ENCODE measurements around the gene VPS39. TPM values are rescaled to one million over a fixed set of nuclear protein-coding genes. Genes with fewer than 3 reads are reported as not detected.

Gene VPS39
- total RNA-seq, 1 donor from 2014 or later: 66.9 TPM

DNA sequence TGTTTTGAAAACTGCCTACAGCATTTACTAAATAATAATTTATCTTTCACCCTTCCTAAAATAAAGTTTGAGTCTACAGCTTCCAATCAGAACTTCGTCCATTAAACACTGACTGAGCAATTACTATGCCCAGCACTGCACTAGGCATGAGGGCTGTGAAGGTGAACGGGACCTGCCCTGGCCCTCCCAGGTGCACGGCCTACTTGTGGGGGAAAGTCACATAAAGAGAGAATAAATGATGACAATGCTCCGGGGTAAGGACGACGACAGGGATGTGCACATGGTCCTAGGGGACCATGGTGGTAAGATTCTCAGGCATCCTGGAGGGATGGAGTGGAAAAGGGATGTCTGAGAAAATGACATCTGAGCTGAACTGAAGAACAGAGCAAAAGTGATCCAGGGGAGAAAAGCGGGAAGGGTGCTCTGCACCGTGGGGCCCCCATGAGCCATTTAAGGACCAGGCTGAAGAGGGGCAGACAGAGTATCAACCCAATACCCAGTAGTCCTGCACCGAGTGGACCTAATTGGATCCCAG is 63.2 kb downstream of the VPS39 start:
- Histone ChIP-seq H3K27ac (no peak overlapping the region), H3K4me2 (no peak overlapping the region), H3F3A (ENCODE audit: low read depth) (no peaks in the 10 kb centered on the region), H3K9me3 (ENCODE audit: low read depth) (no peaks in the 10 kb centered on the region), H3K27me3 (no peaks in the 10 kb centered on the region), H3K79me2 (ENCODE audit: low read depth) (no peaks in the 10 kb centered on the region), H3K4me1 (no peaks in the 10 kb centered on the region), H3K4me3 (no peak overlapping the region), H3K9ac (no peak overlapping the region), H3K36me3 (no peaks in the 10 kb centered on the region), H2AFZ (replicated peaks) (no peak overlapping the region), H4K20me1 (ENCODE audit: low read depth) (no peaks in the 10 kb centered on the region)
- H3K36me3 Mint-ChIP-seq: no peaks in the 10 kb centered on the region
- no peak overlapping the region for H3K27ac Mint-ChIP-seq
- no peak overlapping the region for H3K4me3 Mint-ChIP-seq
- peaks cover 12% of the 10 kb centered on the region for H3K27me3 Mint-ChIP-seq (ENCODE audit: insufficient read depth, low read depth)
- peaks cover 3% of the 10 kb centered on the region for H3K9me3 Mint-ChIP-seq
- H3K4me1 Mint-ChIP-seq: peaks cover 13% of the 10 kb centered on the region
- TF ChIP-seq EZH2 (IDR thresholded peaks at IDR 0.05): no peak
- no peak for TF ChIP-seq EZH2phosphoT487 (IDR thresholded peaks at IDR 0.05)
- TF ChIP-seq, protein P1, sequence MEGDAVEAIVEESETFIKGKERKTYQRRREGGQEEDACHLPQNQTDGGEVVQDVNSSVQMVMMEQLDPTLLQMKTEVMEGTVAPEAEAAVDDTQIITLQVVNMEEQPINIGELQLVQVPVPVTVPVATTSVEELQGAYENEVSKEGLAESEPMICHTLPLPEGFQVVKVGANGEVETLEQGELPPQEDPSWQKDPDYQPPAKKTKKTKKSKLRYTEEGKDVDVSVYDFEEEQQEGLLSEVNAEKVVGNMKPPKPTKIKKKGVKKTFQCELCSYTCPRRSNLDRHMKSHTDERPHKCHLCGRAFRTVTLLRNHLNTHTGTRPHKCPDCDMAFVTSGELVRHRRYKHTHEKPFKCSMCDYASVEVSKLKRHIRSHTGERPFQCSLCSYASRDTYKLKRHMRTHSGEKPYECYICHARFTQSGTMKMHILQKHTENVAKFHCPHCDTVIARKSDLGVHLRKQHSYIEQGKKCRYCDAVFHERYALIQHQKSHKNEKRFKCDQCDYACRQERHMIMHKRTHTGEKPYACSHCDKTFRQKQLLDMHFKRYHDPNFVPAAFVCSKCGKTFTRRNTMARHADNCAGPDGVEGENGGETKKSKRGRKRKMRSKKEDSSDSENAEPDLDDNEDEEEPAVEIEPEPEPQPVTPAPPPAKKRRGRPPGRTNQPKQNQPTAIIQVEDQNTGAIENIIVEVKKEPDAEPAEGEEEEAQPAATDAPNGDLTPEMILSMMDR (IDR thresholded peaks at IDR 0.05): no peak
- DNase-seq (ENCODE audit: low spot score): no peak

DNA sequence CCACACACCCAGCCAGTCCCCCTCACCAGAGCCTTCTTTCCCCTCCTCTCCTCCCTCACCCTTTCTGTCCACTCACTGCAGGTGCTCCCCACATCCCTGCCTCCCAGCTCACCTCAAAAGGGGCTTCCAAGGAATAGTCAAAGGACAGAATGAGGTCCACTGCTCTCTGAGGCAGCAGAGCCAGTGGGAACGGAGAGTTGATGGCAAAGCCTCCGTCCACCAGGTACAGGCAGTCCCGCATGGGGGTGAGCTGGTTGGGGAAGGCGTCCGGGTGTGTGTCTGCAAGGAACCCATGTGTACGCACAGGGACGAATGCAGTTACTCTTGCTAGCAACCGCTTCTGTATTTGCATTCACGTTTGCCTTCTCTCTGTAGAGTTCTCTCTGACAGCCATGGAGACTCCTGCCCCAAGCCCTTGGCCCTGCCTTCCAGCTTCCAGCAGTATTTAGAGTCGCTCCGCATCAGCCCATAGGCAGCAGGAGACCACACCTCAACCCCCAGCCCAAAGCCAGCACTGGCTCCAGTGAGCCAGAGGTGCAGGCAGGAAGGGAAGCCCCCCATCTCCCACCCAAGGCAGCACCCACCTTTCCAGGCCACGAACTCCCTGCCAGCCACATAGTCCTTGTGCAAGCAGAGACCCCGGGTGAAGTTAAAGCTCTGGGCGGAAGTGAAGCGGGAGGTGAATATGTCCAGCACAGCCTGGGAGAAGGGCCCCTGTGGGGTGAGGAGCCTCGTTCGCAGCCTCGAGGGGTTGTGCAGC is 64.1 kb downstream of the VPS39 start:
- Mint-ChIP-seq H3K36me3 (no peaks in the 10 kb centered on the region), H3K4me1 (peaks cover 13% of the 10 kb centered on the region), H3K4me3 (no peak overlapping the region), H3K9me3 (peaks cover 11% of the 10 kb centered on the region), H3K27me3 (ENCODE audit: insufficient read depth, low read depth) (peaks cover 12% of the 10 kb centered on the region), H3K27ac (no peak overlapping the region)
- Histone ChIP-seq H3K9ac (no peak overlapping the region), H3K36me3 (no peaks in the 10 kb centered on the region), H2AFZ (replicated peaks) (no peak overlapping the region), H3K4me3 (no peak overlapping the region), H3K9me3 (ENCODE audit: low read depth) (no peaks in the 10 kb centered on the region), H3F3A (ENCODE audit: low read depth) (no peaks in the 10 kb centered on the region), H3K27me3 (no peaks in the 10 kb centered on the region), H3K27ac (no peak overlapping the region), H3K79me2 (ENCODE audit: low read depth) (no peaks in the 10 kb centered on the region), H3K4me2 (no peak overlapping the region), H4K20me1 (ENCODE audit: low read depth) (no peaks in the 10 kb centered on the region), H3K4me1 (no peaks in the 10 kb centered on the region)
- TF ChIP-seq EZH2phosphoT487 (IDR thresholded peaks at IDR 0.05) (no peak), EZH2 (IDR thresholded peaks at IDR 0.05) (no peak)
- TF ChIP-seq, protein P1 (IDR thresholded peaks at IDR 0.05): no peak
- no peak for DNase-seq (ENCODE audit: low spot score)

DNA sequence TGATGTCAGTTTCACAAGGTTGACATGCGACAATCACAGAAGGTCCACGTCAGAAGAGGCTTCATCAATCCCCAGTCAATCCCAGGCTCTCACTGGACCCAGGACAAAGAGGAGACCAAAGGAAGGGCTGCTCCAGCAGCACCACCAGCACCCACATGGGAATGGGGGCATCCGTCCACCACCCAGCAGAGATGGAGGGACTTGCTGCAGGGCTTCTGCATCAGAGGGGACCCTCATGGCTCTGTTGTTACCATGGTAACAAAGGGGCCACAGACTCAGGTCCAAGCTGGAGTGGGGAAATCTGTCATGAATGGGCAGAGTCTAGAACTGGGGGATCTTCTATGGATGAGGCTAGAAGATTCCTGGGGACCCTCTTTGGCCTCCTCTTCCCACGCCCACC is 64.7 kb downstream of the VPS39 start:
- Mint-ChIP-seq H3K36me3 (no peaks in the 10 kb centered on the region), H3K27me3 (ENCODE audit: insufficient read depth, low read depth) (peaks cover 9% of the 10 kb centered on the region), H3K4me3 (no peak overlapping the region), H3K9me3 (peaks cover 11% of the 10 kb centered on the region), H3K27ac (peak overlapping the region; percentile 85), H3K4me1 (peaks cover 9% of the 10 kb centered on the region)
- Histone ChIP-seq H3K27ac (no peak overlapping the region), H3F3A (ENCODE audit: low read depth) (no peaks in the 10 kb centered on the region), H3K9ac (no peak overlapping the region), H3K36me3 (no peaks in the 10 kb centered on the region), H3K79me2 (ENCODE audit: low read depth) (no peaks in the 10 kb centered on the region), H3K4me1 (no peaks in the 10 kb centered on the region), H3K9me3 (ENCODE audit: low read depth) (no peaks in the 10 kb centered on the region), H4K20me1 (ENCODE audit: low read depth) (no peaks in the 10 kb centered on the region), H2AFZ (replicated peaks) (no peak overlapping the region), H3K4me3 (no peak overlapping the region), H3K4me2 (no peak overlapping the region), H3K27me3 (no peaks in the 10 kb centered on the region)
- DNase-seq (ENCODE audit: low spot score): no peak
- TF ChIP-seq, protein P1 (IDR thresholded peaks at IDR 0.05): no peak
- TF ChIP-seq EZH2phosphoT487 (IDR thresholded peaks at IDR 0.05) (no peak), EZH2 (IDR thresholded peaks at IDR 0.05) (no peak)
